Measurements from ENCODE around the gene RNF144B. TPM values are rescaled to one million over a fixed set of nuclear protein-coding genes. Genes with fewer than 3 reads are reported as not detected.

Gene RNF144B
- total RNA-seq, 2 donors from 2014 or later = 1.4 to 1.5 TPM

DNA sequence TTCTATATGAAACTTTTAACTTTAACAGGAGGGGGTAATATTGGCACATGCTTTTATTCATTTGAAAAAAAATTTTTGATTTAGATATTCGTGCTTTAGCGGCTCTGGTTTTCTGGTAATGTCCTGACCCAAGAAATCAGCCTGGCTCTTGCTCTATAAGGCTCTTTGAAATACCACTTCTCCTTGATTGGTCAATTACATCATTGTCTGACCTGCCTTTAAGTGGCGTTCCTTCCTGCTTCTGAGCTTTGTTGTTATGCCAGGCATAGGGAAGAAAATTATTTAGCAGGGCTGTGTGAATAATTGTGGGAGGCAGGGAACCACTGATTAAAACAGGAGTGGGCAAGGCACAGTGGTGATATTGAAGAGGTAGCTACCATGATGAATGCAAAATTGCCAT, 3.9 kb downstream of the RNF144B start:
- Histone ChIP-seq H3K36me3 (ENCODE audit: control insufficient read depth, insufficient read depth, low read length) (no peaks in the 10 kb centered on the region), H3K9ac (ENCODE audit: extremely low read depth, low read length, poor library complexity, severe bottlenecking) (no peak overlapping the region), H3K9me3 (ENCODE audit: control insufficient read depth, low read length) (no peaks in the 10 kb centered on the region), H3K27ac (ENCODE audit: low read depth, low read length) (no peak overlapping the region), H3K4me1 (ENCODE audit: control insufficient read depth, insufficient read depth, low read length) (no peaks in the 10 kb centered on the region), H3K27me3 (ENCODE audit: control insufficient read depth, insufficient read depth, low read length, poor library complexity, severe bottlenecking) (peaks cover 18% of the 10 kb centered on the region), H3K4me3 (ENCODE audit: low read length) (no peak overlapping the region)
- H3K4me3 Mint-ChIP-seq = no peak overlapping the region
- H3K36me3 Mint-ChIP-seq (ENCODE audit: low read depth) = no peaks in the 10 kb centered on the region
- no peak for DNase-seq
- no peaks in the 10 kb centered on the region for H3K9me3 Mint-ChIP-seq
- WGBS, 2 experiments (ENCODE audit: insufficient coverage in 1 of 2, insufficient read length in 1 of 2) = 94 to 100% methylated on average over 2 to 3 of the region's 3 CpGs
- TF ChIP-seq, protein P1, sequence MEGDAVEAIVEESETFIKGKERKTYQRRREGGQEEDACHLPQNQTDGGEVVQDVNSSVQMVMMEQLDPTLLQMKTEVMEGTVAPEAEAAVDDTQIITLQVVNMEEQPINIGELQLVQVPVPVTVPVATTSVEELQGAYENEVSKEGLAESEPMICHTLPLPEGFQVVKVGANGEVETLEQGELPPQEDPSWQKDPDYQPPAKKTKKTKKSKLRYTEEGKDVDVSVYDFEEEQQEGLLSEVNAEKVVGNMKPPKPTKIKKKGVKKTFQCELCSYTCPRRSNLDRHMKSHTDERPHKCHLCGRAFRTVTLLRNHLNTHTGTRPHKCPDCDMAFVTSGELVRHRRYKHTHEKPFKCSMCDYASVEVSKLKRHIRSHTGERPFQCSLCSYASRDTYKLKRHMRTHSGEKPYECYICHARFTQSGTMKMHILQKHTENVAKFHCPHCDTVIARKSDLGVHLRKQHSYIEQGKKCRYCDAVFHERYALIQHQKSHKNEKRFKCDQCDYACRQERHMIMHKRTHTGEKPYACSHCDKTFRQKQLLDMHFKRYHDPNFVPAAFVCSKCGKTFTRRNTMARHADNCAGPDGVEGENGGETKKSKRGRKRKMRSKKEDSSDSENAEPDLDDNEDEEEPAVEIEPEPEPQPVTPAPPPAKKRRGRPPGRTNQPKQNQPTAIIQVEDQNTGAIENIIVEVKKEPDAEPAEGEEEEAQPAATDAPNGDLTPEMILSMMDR (conservative IDR thresholded peaks at IDR 0.05) = no peak
- H3K4me1 Mint-ChIP-seq = peaks cover 33% of the 10 kb centered on the region
- H3K27ac Mint-ChIP-seq = no peak overlapping the region
- H3K27me3 Mint-ChIP-seq (ENCODE audit: insufficient read depth) = peaks cover 9% of the 10 kb centered on the region

DNA sequence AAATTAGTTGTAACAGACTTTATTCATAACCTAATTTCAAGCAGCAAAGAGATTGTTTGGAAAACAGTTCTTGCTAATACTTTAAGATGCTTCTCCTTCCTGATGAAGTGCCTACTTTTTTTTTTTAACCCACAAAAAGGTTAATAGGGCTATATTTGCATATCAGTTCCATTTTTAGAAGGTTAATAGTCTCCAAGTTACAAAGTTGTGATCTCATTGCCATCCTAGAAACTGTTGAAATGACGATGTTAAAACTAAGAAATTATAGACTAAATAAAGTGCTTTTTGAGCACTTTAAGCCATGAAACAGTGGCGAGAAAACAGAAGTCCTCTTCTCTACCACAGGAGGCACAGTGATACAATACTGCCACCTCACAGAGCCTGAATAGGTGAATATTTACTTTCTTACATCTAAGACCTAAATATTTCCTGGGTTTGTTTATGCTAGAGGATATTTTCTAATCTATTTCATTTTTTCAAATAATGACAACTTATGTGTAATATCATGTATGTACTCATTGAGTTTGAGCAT, 5.3 kb downstream of the RNF144B start:
- no peak overlapping the region for H3K9ac ChIP-seq (ENCODE audit: extremely low read depth, low read length, poor library complexity, severe bottlenecking)
- H3K4me3 ChIP-seq (ENCODE audit: low read length) = no peak overlapping the region
- no peaks in the 10 kb centered on the region for H3K9me3 ChIP-seq (ENCODE audit: control insufficient read depth, low read length)
- TF ChIP-seq, protein P1 (conservative IDR thresholded peaks at IDR 0.05) = peak; percentile 60
- Mint-ChIP-seq H3K36me3 (ENCODE audit: low read depth) (no peaks in the 10 kb centered on the region), H3K9me3 (no peaks in the 10 kb centered on the region), H3K4me3 (no peak overlapping the region), H3K4me1 (peaks cover 23% of the 10 kb centered on the region), H3K27ac (no peak overlapping the region), H3K27me3 (ENCODE audit: insufficient read depth) (peaks cover 9% of the 10 kb centered on the region)
- no peak overlapping the region for H3K27ac ChIP-seq (ENCODE audit: low read depth, low read length)
- no peak for DNase-seq
- WGBS, 2 experiments (ENCODE audit: insufficient coverage in 1 of 2, insufficient read length in 1 of 2) = 94 to 100% methylated on average over 1 to 2 of the region's 2 CpGs
- H3K4me1 ChIP-seq (ENCODE audit: control insufficient read depth, insufficient read depth, low read length) = no peaks in the 10 kb centered on the region
- no peaks in the 10 kb centered on the region for H3K36me3 ChIP-seq (ENCODE audit: control insufficient read depth, insufficient read depth, low read length)
- H3K27me3 ChIP-seq (ENCODE audit: control insufficient read depth, insufficient read depth, low read length, poor library complexity, severe bottlenecking) = peaks cover 18% of the 10 kb centered on the region

DNA sequence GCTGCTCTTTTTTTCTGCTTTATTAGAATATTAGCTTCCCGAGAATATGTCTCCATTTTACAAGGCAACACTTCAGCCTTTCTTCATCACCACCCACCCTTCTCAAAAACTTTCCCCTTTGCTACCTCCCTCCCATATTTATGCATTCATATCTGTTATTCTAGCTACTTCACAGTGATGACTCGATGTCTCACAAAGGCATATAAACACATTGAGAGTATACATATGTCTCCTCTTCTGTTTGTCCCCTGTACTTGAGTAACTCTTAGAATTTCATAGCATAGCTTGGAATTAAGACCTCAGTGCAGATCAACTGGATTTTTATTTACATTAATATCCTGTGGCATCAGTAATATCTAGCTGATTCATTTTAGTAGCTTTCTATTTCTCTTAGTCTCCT, 6.5 kb downstream of the RNF144B start:
- no peak overlapping the region for H3K4me3 Mint-ChIP-seq
- Histone ChIP-seq H3K4me3 (ENCODE audit: low read length) (no peak overlapping the region), H3K9ac (ENCODE audit: extremely low read depth, low read length, poor library complexity, severe bottlenecking) (no peak overlapping the region), H3K4me1 (ENCODE audit: control insufficient read depth, insufficient read depth, low read length) (no peaks in the 10 kb centered on the region), H3K27me3 (ENCODE audit: control insufficient read depth, insufficient read depth, low read length, poor library complexity, severe bottlenecking) (peaks cover 8% of the 10 kb centered on the region), H3K36me3 (ENCODE audit: control insufficient read depth, insufficient read depth, low read length) (no peaks in the 10 kb centered on the region), H3K9me3 (ENCODE audit: control insufficient read depth, low read length) (no peaks in the 10 kb centered on the region), H3K27ac (ENCODE audit: low read depth, low read length) (no peak overlapping the region)
- no peak overlapping the region for H3K27ac Mint-ChIP-seq
- no peaks in the 10 kb centered on the region for H3K27me3 Mint-ChIP-seq (ENCODE audit: insufficient read depth)
- H3K4me1 Mint-ChIP-seq = peaks cover 14% of the 10 kb centered on the region
- TF ChIP-seq, protein P1 (conservative IDR thresholded peaks at IDR 0.05) = no peak
- no peak for DNase-seq
- 93 to 100% methylated on average over 2 of the region's 2 CpGs for WGBS, 2 experiments (ENCODE audit: insufficient coverage in 1 of 2, insufficient read length in 1 of 2)
- no peaks in the 10 kb centered on the region for H3K9me3 Mint-ChIP-seq
- H3K36me3 Mint-ChIP-seq (ENCODE audit: low read depth) = no peaks in the 10 kb centered on the region

Data from endodermal cell (in vitro differentiated cells).